ENCODE data around the gene CPXM1.
A peak's percentile ranks its signal among the peaks of the same experiment; 100 is the strongest.
"Not testable (repeated sequence)": the region's sequence is repeated elsewhere in the genome, so short reads cannot be mapped to it uniquely, and the experiment has no call there.

The CPXM1 gene

DNA sequence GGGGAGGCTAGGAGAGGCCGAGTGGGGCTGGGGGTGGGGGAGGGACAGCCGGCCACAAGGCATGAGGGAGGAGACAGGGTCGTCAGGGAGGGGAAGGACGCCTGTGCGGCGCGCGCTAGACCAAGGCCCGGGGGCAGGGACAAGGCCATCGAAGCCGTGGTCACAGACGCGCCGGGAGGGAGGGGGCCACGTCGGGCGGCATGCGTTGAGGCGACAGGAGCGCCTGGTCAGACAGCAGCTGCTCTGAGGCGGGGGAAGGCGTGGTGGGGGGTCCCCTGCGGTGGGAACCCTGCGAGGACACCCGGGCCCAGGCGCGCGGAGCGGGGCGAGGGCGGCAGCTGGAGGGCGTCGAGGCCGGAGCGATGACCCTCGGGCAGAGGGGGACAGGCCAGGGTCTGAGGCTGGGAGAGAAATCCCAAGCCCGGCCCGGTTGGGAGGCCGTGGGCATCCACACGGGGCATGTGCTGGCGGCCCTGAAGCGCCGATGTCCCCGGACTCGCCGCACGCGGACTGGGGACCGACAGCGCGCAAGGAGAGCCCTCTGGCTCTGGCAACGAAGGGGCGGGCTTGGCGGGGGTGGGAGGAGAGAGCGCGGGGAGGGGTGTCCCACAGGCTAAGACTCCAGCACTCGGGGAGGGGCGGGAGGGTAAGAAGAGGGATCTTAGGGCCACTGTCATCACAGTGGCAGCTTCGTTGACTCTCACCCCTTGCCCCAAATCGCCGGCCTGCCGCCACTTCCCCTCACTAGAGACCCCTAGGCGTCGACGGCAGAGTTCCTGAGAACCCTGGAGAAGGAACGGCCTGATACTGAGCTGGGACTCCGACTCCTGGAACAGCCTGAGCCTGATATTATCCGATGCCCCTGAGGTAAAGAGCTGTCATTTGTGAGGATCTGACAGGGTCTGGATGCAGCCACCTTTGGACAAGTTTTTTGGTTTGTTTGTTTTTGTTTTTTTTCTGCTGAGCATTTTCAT, 20.8 kb upstream of the CPXM1 start:
- peak in 1 of 2 experiments; percentile 39 for DNase-seq

- no peak for DNase-seq
Observed at GRCh38 chr20:2820084-2820895, 19.9 kb upstream of the CPXM1 start.

DNA sequence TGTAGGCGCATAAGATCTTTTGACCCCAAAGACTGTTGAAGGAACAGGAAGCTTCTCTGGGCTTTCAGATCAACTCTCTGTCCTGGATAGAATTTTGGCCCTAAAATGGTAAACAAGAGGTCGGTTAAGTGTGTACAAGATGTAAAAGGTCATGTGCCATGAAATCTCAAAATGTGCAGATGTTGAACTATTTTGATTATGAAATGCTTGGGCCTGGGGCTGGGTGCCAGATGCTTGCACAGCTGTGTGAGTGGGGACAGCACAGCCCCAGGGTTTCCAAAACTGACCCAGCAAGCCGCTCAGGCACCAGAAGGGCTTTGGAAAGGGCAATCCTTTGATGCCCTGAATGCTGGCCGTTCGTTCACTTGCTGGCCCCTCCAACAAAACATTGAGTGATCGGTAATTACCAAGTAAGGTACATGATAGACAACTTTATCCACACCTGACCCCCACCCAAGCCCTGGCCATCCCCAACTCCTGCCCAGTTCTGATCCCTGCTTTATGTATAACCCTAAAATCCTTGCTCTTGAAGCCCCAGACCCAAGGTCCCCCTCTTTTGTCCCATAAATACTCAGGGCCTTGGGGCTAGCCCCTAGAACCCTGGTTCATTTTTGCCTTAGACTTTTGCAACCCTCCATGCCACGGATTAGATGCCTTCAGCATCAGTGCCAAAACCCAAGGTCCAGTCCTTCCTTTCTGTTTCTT, 17.6 kb upstream of the CPXM1 start:
- no peak for DNase-seq

DNA sequence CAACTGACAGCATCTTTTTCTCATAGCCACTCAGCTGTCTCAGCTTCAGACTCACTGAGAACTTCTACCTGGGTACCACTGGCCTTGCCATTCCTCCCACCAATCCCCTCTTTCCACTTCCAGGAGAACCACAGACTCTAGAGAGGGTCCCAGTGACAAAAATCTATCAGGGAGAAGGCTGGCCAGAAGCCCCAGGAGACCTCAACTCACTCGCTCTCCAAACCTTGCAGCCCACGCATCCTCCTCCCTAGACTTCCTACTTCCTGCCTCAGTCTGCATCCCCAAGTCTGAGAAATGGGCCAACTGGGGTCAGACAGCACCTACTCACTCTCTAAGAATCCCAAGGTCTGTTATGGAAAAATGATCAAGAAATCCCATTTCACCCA, 16.9 kb upstream of the CPXM1 start:
- DNase-seq, result no peak

GRCh38 chr20:2816583-2817340, 16.3 kb upstream of the CPXM1 start:
- no peak for DNase-seq

- DNase-seq, result no peak
Observed at GRCh38 chr20:2816030-2816582, 15.7 kb upstream of the CPXM1 start, which contains the start of gene TMEM239. TSS of gene TMEM239 (plus strand) at chr20:2816364. CDS start at chr20:2816555, 191 bp downstream.

DNA sequence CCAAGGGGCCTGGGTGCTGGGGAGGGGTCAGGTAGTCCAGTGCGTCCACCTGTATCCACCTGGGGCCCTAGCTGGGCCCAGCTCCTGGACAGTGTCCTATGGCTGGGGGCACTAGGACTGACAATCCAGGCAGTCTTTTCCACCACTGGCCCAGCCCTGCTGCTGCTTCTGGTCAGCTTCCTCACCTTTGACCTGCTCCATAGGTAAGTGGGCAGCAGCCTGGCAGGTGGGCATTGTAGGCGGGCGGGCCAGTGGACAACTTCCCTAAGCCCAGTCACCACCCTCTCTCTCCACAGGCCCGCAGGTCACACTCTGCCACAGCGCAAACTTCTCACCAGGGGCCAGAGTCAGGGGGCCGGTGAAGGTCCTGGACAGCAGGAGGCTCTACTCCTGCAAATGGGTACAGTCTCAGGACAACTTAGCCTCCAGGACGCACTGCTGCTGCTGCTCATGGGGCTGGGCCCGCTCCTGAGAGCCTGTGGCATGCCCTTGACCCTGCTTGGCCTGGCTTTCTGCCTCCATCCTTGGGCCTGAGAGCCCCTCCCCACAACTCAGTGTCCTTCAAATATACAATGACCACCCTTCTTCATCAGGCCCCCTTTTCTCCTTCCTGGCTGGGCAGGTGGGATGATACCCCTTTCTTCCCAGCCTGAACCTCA, 14.9 kb upstream of the CPXM1 start:
- DNase-seq, result no peak

- DNase-seq, result peak; percentile 96 to 98
Observed at GRCh38 chr20:2814587-2815051, 14.2 kb upstream of the CPXM1 start, which contains the start of gene C20orf141. TSS of gene C20orf141 (plus strand) at chr20:2814987. CDS start at chr20:2815185, 198 bp downstream.

- peak in 1 of 2 experiments; percentile 74 for DNase-seq
Observed at GRCh38 chr20:2814076-2814475, 13.6 kb upstream of the CPXM1 start.

GRCh38 chr20:2812189-2812588, 11.8 kb upstream of the CPXM1 start:
- no peak for DNase-seq

DNA sequence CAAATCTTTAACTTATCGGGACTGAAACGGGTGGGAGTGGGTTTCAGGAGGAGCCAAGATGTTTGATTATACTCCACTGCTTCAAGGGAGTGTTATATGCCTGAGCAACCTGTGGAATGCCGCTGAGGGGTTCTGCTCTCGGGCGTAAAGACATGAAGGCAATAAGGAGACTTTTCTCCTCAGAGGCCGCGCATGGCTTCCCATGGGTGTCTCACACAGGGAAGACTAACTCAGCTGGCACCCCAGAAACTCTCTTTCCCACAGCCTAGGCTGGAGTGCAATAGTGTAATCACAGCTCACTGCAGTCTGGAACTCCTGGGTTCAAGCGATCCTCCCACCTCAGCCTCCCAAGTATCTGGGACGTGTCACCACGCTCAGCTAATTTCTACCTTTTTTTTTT, 9.3 kb upstream of the CPXM1 start:
- DNase-seq, result no peak

DNA sequence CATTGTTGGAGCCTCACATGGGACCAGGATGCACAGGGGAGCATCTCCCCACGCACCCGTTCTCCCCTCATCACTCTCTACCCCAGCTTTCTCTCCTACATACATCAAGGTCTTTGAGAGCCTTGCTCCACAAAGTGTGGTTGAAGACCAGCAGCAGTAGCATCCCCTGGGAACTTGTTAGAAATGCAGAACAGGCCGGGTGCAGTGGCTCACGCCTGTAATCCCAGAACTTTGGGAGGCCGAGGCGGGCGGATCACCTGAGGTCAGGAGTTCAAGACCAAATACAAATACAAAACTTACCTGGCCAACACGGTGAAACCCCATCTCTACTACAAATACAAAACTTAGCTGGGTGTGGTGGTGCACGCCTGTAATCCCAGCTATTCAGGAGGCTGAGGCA, 7.5 kb upstream of the CPXM1 start:
- DNase-seq, result not testable (repeated sequence)

DNA sequence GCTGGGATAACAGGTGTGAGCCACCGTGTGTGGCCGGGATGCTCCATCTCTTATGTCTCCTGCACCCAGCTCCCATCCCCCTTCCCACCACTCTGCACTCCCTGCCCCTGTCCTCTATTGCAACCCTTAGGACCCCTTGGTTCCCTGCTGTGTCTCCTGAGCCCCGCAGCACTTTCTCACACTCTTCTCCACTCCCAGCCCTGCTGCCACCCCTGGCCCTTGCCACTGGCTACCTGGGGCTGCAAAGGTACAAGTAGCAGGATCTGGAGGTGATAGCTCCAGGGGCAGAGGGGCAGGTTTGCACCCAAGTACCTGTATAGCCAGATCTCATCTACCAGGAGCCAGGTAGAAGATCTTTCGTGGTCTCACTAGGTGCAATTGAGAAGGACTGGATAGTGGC, 6.6 kb upstream of the CPXM1 start:
- no peak for DNase-seq

DNA sequence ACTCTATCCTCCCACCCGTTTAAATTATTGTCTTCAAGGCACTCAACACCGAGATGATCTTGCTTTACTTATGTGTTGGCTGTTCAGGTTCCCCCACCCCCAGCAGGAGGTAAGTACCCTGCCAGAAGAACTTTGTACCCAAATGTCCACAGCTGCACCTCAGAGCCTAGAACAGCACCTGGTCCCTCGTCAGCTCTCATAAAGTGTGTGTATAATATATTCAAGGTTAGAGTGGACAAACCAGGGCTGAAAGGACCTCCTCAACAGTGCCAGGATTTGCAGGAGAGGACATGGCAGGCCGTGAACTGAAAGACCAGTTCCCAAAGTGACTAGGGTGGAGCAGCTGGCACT, 5.9 kb upstream of the CPXM1 start:
- DNase-seq, result no peak

- DNase-seq, result no peak
Observed at GRCh38 chr20:2805689-2806350, 5.4 kb upstream of the CPXM1 start.

DNA sequence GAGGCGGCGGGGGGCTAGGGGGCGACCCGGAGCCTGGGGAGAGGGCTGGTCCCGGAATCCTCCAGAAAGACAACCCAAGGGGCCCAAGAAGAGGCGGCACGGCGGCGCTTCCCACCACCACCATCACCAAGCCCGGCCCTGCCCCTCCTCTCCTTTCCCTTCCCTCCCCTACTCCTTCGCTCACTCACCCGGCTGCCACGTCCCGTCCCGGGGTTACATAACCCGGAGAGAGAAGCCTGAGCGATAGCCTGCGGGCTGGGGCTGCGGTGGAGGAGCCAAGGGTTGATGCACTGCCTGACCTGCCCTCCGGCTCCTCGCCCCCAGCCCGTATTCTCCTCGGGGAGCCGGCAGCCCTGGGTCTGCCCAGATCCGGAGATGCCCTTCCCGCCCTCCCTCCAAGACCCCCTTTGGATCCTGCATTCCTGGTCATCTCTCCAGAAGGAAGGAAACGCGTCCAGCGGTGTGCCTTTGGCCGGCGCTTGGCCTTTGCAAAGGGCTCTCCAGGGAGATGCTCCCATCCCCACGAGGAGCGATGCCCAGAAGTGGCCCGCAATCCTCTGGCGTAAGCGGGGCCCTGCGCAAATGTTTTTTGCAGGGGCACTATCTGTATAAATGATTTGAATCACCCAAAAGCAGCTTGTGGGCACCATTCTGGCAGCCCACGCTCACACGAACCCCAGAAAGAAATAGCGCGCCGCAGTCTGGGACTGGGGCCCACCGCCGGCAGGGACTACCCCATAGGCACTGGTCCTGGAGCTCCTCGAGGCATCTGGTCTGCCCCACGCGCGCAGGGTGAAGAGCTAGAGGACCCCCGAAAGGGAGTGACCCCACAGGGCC, 4.6 kb upstream of the CPXM1 start:
- no peak for DNase-seq

DNA sequence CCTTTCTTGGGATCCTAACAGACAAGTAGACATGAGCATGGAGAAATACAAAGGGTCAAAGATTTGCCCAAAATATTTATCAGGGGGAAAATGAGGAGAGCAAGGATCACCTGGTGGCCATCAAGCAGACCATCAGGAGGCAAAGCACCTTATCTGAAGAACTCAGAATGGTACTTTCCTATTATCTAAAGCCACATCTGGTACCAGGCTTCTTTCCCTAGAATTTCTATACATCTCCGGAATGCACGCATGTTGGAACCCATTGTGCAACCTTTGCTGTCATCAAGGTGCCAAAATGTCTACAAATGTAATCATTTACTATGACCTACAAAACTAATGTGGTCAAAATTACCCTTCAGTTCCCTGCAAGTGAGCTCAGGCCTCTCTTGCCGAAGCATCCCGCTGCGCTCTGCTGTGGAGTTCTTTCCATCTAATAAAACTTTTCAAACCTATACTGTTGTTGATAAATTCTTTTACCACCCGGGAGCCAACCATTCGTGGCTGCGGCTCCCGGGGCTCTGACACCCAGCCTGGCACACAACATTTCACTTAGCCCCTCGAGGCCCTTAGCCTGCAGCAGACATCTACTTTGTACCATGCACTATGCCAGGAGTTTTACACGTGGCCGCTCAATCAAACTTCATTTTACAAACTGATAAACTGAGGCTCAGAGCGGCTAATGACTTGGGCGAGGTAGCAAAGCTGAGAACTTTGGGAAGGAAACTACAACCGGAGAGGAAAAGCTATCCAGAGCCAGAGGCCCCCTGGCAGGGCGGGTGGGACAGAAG, 3.8 kb upstream of the CPXM1 start:
- no peak for DNase-seq

DNA sequence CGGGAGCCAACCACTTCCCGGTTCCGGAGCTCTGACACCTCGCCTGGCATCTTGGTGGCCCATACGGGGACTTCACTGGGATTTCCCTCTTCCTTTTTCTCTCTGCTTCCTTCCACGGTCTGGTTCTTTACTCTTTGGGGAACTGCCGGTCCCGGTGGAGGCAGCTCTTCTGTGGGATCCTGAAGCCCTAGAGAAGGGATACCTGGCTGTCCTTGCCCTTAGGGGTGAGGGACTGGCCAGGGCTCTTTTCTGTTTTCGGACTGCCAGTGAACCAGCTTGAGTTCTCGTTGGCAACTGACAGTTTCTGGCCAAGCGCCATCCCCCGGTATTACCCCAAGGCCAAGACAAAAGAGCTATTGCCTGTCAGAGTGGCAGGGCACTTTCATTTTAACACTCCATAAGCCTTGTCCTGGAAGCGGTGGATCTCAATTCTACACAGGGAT, 880 bp upstream of the CPXM1 start:
- no peak for DNase-seq
